T-cell (primary cell): ENCODE data around the gene NCF2. TPM values are rescaled to one million over a fixed set of nuclear protein-coding genes. Genes with fewer than 3 reads are reported as not detected.

ENCODE experiments used
- ATAC-seq, 4 experiments: fragments of 200-7000 bp in 3 of 4; fragments of 150-1000 bp in 1 of 4; cut with Tn5 transposase; replicated peaks in 1 of 4; 1 replicate in 3 of 4; 2 replicates in 1 of 4; pipeline ENCODE4 v1.10.0; 2021; ENCODE audit warnings: moderate library complexity in 3 of 4, mild to moderate bottlenecking in 2 of 4, moderate number of reproducible peaks in 1 of 4
- CTCF ChIA-PET, 2 donors: fragments of 300-600 bp; sonication (Branson Sonifier 250); formaldehyde crosslinking; loops; one replicate each; lab custom pipeline; 2022; ENCODE audit warnings: antibody characterized with exemption in 2 of 2; lab: Charles Lee
- POLR2A ChIA-PET, 2 donors: fragments of 300-600 bp; sonication (Branson Sonifier 250); formaldehyde crosslinking; loops; one replicate each; lab custom pipeline; 2022; ENCODE audit warnings: antibody characterized with exemption in 2 of 2; lab: Charles Lee
- DNase-seq, 35 experiments: peaks; one replicate each; pipeline versions ENCODE4 v3.0.0 to v3.0.0-alpha.2; 2013 to 2023
- H3K27ac ChIP-seq: one replicate; pipeline ENCODE4 v1.5.1; 2013; ENCODE audit warnings: low read length
- H3K27me3 ChIP-seq, 2 experiments: replicated peaks in 1 of 2; 1 replicate in 1 of 2; 2 replicates in 1 of 2; pipeline versions ENCODE4 v1.6.1 to v1.7.0; 2013; ENCODE audit warnings: low read length in 1 of 2, mixed read lengths in 1 of 2; ENCODE audit not compliant: control insufficient read depth in 2 of 2, insufficient read depth in 2 of 2; ENCODE audit errors: extremely low read depth in 1 of 2
- H3K36me3 ChIP-seq, 2 donors: 1 replicate in 1 of 2; 2 replicates in 1 of 2; pipeline versions ENCODE4 v1.6.1 to v1.7.0; 2013; ENCODE audit warnings: low read length in 1 of 2; ENCODE audit not compliant: control insufficient read depth in 2 of 2, insufficient read depth in 1 of 2; ENCODE audit errors: extremely low read depth in 1 of 2
- H3K4me1 ChIP-seq, 2 experiments: 1 replicate in 1 of 2; 2 replicates in 1 of 2; pipeline versions ENCODE4 v1.6.1 to v1.7.0; 2013; ENCODE audit warnings: low read length in 2 of 2, mixed read lengths in 1 of 2; ENCODE audit not compliant: insufficient read depth in 2 of 2, control insufficient read depth in 1 of 2; ENCODE audit errors: extremely low read depth in 1 of 2
- H3K4me3 ChIP-seq, 2 donors: 1 replicate in 1 of 2; 2 replicates in 1 of 2; pipeline versions ENCODE4 v1.5.1 to v1.7.0; 2013; ENCODE audit warnings: mild to moderate bottlenecking in 2 of 2, low read length in 1 of 2, moderate library complexity in 1 of 2; ENCODE audit not compliant: control insufficient read depth in 1 of 2; ENCODE audit errors: extremely low read depth in 1 of 2
- H3K9me3 ChIP-seq: 2 replicates; pipeline ENCODE4 v1.7.0; 2013
- H3K27ac Mint-ChIP-seq, 2 donors: one replicate each; pipeline ENCODE4 v1.8.0; 2020 to 2021; ENCODE audit warnings: mild to moderate bottlenecking in 2 of 2, mixed read lengths in 2 of 2
- H3K27me3 Mint-ChIP-seq, 2 donors: one replicate each; pipeline ENCODE4 v1.8.0; 2021 to 2022; ENCODE audit warnings: mixed read lengths in 2 of 2
- H3K36me3 Mint-ChIP-seq: one replicate; pipeline ENCODE4 v1.8.0; 2021; ENCODE audit warnings: mixed read lengths
- H3K4me1 Mint-ChIP-seq, 3 donors: one replicate each; pipeline ENCODE4 v1.8.0; 2020 to 2022; ENCODE audit warnings: mixed read lengths in 3 of 3, mild to moderate bottlenecking in 1 of 3
- H3K4me3 Mint-ChIP-seq, 3 donors: one replicate each; pipeline ENCODE4 v1.8.0; 2020 to 2022; ENCODE audit warnings: mild to moderate bottlenecking in 3 of 3, mixed read lengths in 3 of 3, moderate library complexity in 3 of 3
- H3K9me3 Mint-ChIP-seq, 3 donors: one replicate each; pipeline ENCODE4 v1.8.0; 2020 to 2022; ENCODE audit warnings: mixed read lengths in 3 of 3
- WGBS: methylation state at CpG from one replicate; pipeline ENCODE4 v1.1.5; 2013; ENCODE audit warnings: missing lambda C conversion rate; ENCODE audit not compliant: insufficient coverage; 5-methylcytosine and 5-hydroxymethylcytosine counted together
- total RNA-seq, 35 experiments: library from RNA in 6 of 35; stranded (reverse) in 6 of 35; fragments of 120-200 nt in 1 of 35; gene quantifications; one replicate each; pipeline versions ENCODE4 v1.2.1 to v1.2.4 and lab custom pipeline; 2013 to 2026

The NCF2 gene
- total RNA-seq, 5 donors from 2014 or later (not counting 1 experiment from before 2014, with no cell fraction given) = 2.9 to 8.7 (median 4.0) TPM

GRCh38 chr1:183565261-183565660, 25.0 kb downstream of the NCF2 start:
- Mint-ChIP-seq H3K27ac (no peak overlapping the region), H3K4me1 (peaks cover 7 to 14% (median 9%) of the 10 kb centered on the region in 3 donors), H3K4me3 (no peak overlapping the region), H3K36me3 (no peaks in the 10 kb centered on the region), H3K27me3 (no peaks in the 10 kb centered on the region), H3K9me3 (no peaks in the 10 kb centered on the region)
- Histone ChIP-seq H3K4me1 (peaks cover 0 to 2% of the 10 kb centered on the region in 2 experiments), H3K4me3 (no peak overlapping the region), H3K9me3 (no peaks in the 10 kb centered on the region), H3K27ac (no peak overlapping the region), H3K27me3 (no peaks in the 10 kb centered on the region), H3K36me3 (no peaks in the 10 kb centered on the region)
- CTCF ChIA-PET = interaction anchor here in 1 of 2 donors (0.6 kb wide), 1 partner anchor 662 kb away, joined by 4 read pairs; no protein-coding TSS in a partner anchor
- 83% methylated on average over 3 of the region's 4 CpGs for WGBS
- POLR2A ChIA-PET = no interaction called here
- ATAC-seq (no peak), DNase-seq (no peak)

GRCh38 chr1:183562701-183563100, 27.6 kb downstream of the NCF2 start:
- Histone ChIP-seq H3K27me3 (no peaks in the 10 kb centered on the region), H3K4me1 (peaks cover 0 to 2% of the 10 kb centered on the region in 2 experiments), H3K4me3 (no peak overlapping the region), H3K27ac (no peak overlapping the region), H3K36me3 (no peaks in the 10 kb centered on the region), H3K9me3 (no peaks in the 10 kb centered on the region)
- 80% methylated on average over 2 of the region's 2 CpGs for WGBS
- DNase-seq = no peak
- Mint-ChIP-seq H3K4me1 (peaks cover 5 to 7% (median 5%) of the 10 kb centered on the region in 3 donors), H3K9me3 (no peaks in the 10 kb centered on the region), H3K27ac (no peak overlapping the region), H3K36me3 (peaks cover 1% of the 10 kb centered on the region), H3K27me3 (no peaks in the 10 kb centered on the region), H3K4me3 (no peak overlapping the region)
- ChIA-PET CTCF (no interaction called here), POLR2A (no interaction called here)
- ATAC-seq = no peak

GRCh38 chr1:183559061-183559460, 31.2 kb downstream of the NCF2 start:
- ChIA-PET POLR2A (no interaction called here), CTCF (no interaction called here)
- Mint-ChIP-seq H3K36me3 (peaks cover 7% of the 10 kb centered on the region), H3K4me3 (no peak overlapping the region), H3K4me1 (no peaks in the 10 kb centered on the region), H3K27me3 (no peaks in the 10 kb centered on the region), H3K9me3 (no peaks in the 10 kb centered on the region), H3K27ac (no peak overlapping the region)
- DNase-seq (no peak), ATAC-seq (no peak)
- Histone ChIP-seq H3K4me1 (peaks cover 0 to 2% of the 10 kb centered on the region in 2 experiments), H3K9me3 (no peaks in the 10 kb centered on the region), H3K27me3 (no peaks in the 10 kb centered on the region), H3K27ac (no peak overlapping the region), H3K4me3 (no peak overlapping the region), H3K36me3 (peaks cover 0 to 13% of the 10 kb centered on the region in 2 donors)

- no CpG with 5 or more reads among the region's 3 CpGs for WGBS
- CTCF ChIA-PET = no interaction called here
- H3K36me3 Mint-ChIP-seq = peaks cover 32% of the 10 kb centered on the region
Measured at GRCh38 chr1:183554577-183554976, 35.7 kb downstream of the NCF2 start.

GRCh38 chr1:183553764-183554163, 36.5 kb downstream of the NCF2 start:
- CTCF ChIA-PET = no interaction called here
- no peaks in the 10 kb centered on the region for H3K4me1 ChIP-seq

More at GRCh38 chr1:183554577-183554976, 35.7 kb downstream of the NCF2 start:
- POLR2A ChIA-PET = no interaction called here
- no peaks in the 10 kb centered on the region for H3K9me3 Mint-ChIP-seq
- no peak overlapping the region for H3K27ac Mint-ChIP-seq
- no peaks in the 10 kb centered on the region for H3K27me3 Mint-ChIP-seq
- H3K27me3 ChIP-seq = no peaks in the 10 kb centered on the region
- no peak overlapping the region for H3K27ac ChIP-seq
- no peak for ATAC-seq
- no peaks in the 10 kb centered on the region for H3K4me1 ChIP-seq
- H3K4me3 ChIP-seq = no peak overlapping the region
- DNase-seq = no peak
- H3K9me3 ChIP-seq = no peaks in the 10 kb centered on the region
- H3K36me3 ChIP-seq = peaks cover 15 to 56% of the 10 kb centered on the region in 2 donors
- H3K4me3 Mint-ChIP-seq = no peak overlapping the region
- no peaks in the 10 kb centered on the region for H3K4me1 Mint-ChIP-seq

GRCh38 chr1:183553331-183553730, 36.9 kb downstream of the NCF2 start:
- 100% methylated on average over 2 of the region's 5 CpGs for WGBS
- H3K27ac Mint-ChIP-seq = peak overlapping the region in 1 of 2 donors; percentile 64
- H3K4me1 Mint-ChIP-seq = no peaks in the 10 kb centered on the region
- Histone ChIP-seq H3K27me3 (no peaks in the 10 kb centered on the region), H3K4me1 (no peaks in the 10 kb centered on the region), H3K4me3 (no peak overlapping the region), H3K27ac (no peak overlapping the region), H3K9me3 (no peaks in the 10 kb centered on the region), H3K36me3 (peaks cover 15 to 69% of the 10 kb centered on the region in 2 donors)
- no peaks in the 10 kb centered on the region for H3K27me3 Mint-ChIP-seq
- ATAC-seq (no peak), DNase-seq (no peak)
- H3K4me3 Mint-ChIP-seq = no peak overlapping the region
- ChIA-PET POLR2A (no interaction called here), CTCF (no interaction called here)
- peaks cover 37% of the 10 kb centered on the region for H3K36me3 Mint-ChIP-seq
- no peaks in the 10 kb centered on the region for H3K9me3 Mint-ChIP-seq

More at GRCh38 chr1:183553764-183554163, 36.5 kb downstream of the NCF2 start:
- Mint-ChIP-seq H3K4me3 (no peak overlapping the region), H3K9me3 (no peaks in the 10 kb centered on the region), H3K27ac (peak overlapping the region; percentile 61 to 64), H3K36me3 (peaks cover 33% of the 10 kb centered on the region), H3K4me1 (no peaks in the 10 kb centered on the region), H3K27me3 (no peaks in the 10 kb centered on the region)
- Histone ChIP-seq H3K27me3 (no peaks in the 10 kb centered on the region), H3K4me3 (no peak overlapping the region), H3K9me3 (no peaks in the 10 kb centered on the region), H3K27ac (no peak overlapping the region), H3K36me3 (peaks cover 15 to 65% of the 10 kb centered on the region in 2 donors)
- ATAC-seq = no peak
- POLR2A ChIA-PET = no interaction called here
- DNase-seq = no peak
- 100% methylated on average over 1 of the region's 3 CpGs for WGBS

- Mint-ChIP-seq H3K27me3 (no peaks in the 10 kb centered on the region), H3K36me3 (peaks cover 37% of the 10 kb centered on the region), H3K4me3 (no peak overlapping the region), H3K27ac (peak overlapping the region in 1 of 2 donors; percentile 34), H3K9me3 (no peaks in the 10 kb centered on the region), H3K4me1 (no peaks in the 10 kb centered on the region)
- ChIA-PET POLR2A (no interaction called here), CTCF (no interaction called here)
- no peaks in the 10 kb centered on the region for H3K4me1 ChIP-seq
- WGBS = 98% methylated on average over 6 of the region's 6 CpGs
- H3K4me3 ChIP-seq = no peak overlapping the region
- peaks cover 15 to 73% of the 10 kb centered on the region in 2 donors for H3K36me3 ChIP-seq
- H3K27me3 ChIP-seq = no peaks in the 10 kb centered on the region
- no peak overlapping the region for H3K27ac ChIP-seq
- H3K9me3 ChIP-seq = no peaks in the 10 kb centered on the region
- ATAC-seq = no peak
- no peak for DNase-seq
Measured at GRCh38 chr1:183552891-183553290, 37.4 kb downstream of the NCF2 start.
